K562 (cell line): ENCODE data around the gene AIFM3. TPM values are rescaled to one million over a fixed set of nuclear protein-coding genes. Genes with fewer than 3 reads are reported as not detected.

ENCODE experiments used
- ATAC-seq: fragments of 200-7000 bp; cut with Tn5 transposase; 3 replicates; pipeline ENCODE4 v1.9.1; 2020; ENCODE audit warnings: moderate library complexity
- BruUV-seq: library from RNA; stranded (reverse); fragments of 400-500 nt; replicated peaks from 2 replicates; lab custom pipeline; 2021; lab: Mats Ljungman, UMichigan
- CTCF ChIA-PET: fragments of 300-600 bp; formaldehyde crosslinking; extraction: SDS; loops from one replicate; lab custom pipeline; 2021; ENCODE audit warnings: low intra/inter-chr PET ratio; lab: Yijun Ruan, JAX
- POLR2A ChIA-PET: fragments of 300-600, 350-650 bp; sonication (Branson Sonifier 250); formaldehyde crosslinking; extraction: SDS; loops from one replicate; lab custom pipeline; 2021; ENCODE audit warnings: antibody characterized with exemption, inconsistent platforms; lab: Yijun Ruan, JAX
- DNase-seq, 4 experiments: peaks; one replicate each; pipeline versions ENCODE4 v3.0.0 to v3.0.0-alpha.2; 2011 to 2018; ENCODE audit warnings: low spot score in 3 of 4, mixed read lengths in 3 of 4; ENCODE audit errors: extremely low read depth in 1 of 4
- FAIRE-seq: peaks from 2 replicates; lab custom pipeline; 2011; peaks lifted over from hg19 to GRCh38; lab: Jason Lieb, UNC
- H2AFZ ChIP-seq: 2 replicates; pipeline ENCODE4 v1.6.0; 2011; ENCODE audit warnings: low read depth, low read length, control low read depth, inconsistent platforms
- H3K27ac ChIP-seq: fragments of 200-600 bp; 3 replicates; pipeline ENCODE4 v1.8.0; 2011; ENCODE audit warnings: low read depth, mild to moderate bottlenecking, control low read depth, inconsistent platforms, low read length, moderate library complexity, mixed read lengths; ENCODE audit errors: extremely low read depth
- H3K27me3 ChIP-seq, 2 experiments: fragments of 300-600 bp in 1 of 2; 2 replicates in 1 of 2; 3 replicates in 1 of 2; pipeline versions ENCODE4 v1.6.0 to v1.8.0; 2011; ENCODE audit warnings: inconsistent platforms in 2 of 2, low read length in 2 of 2, mild to moderate bottlenecking in 1 of 2, mixed read lengths in 1 of 2, moderate library complexity in 1 of 2; ENCODE audit not compliant: control insufficient read depth in 2 of 2, insufficient read depth in 2 of 2
- H3K36me3 ChIP-seq: fragments of 300-600 bp; 3 replicates; pipeline ENCODE4 v1.8.0; 2011; ENCODE audit warnings: mild to moderate bottlenecking, low read length, inconsistent platforms; ENCODE audit not compliant: control insufficient read depth, insufficient read depth
- H3K4me1 ChIP-seq, 2 experiments: fragments of 200-600 bp in 1 of 2; replicated peaks in 1 of 2; 2 replicates in 1 of 2; 3 replicates in 1 of 2; pipeline versions ENCODE4 v1.5.1 to v1.8.0; 2011; ENCODE audit warnings: inconsistent platforms in 2 of 2, low read length in 2 of 2, mild to moderate bottlenecking in 1 of 2, mixed read lengths in 1 of 2, moderate library complexity in 1 of 2; ENCODE audit not compliant: control insufficient read depth in 2 of 2, insufficient read depth in 2 of 2
- H3K4me2 ChIP-seq: 2 replicates; pipeline ENCODE4 v1.6.1; 2011; ENCODE audit warnings: low read length, control low read depth, inconsistent platforms, mixed read lengths; ENCODE audit not compliant: insufficient read depth
- H3K4me3 ChIP-seq: fragments of 200-600 bp; sonication (generic), shearing (Covaris generic); 2 replicates; pipeline ENCODE4 v1.5.1; 2016; ENCODE audit warnings: control low read depth, inconsistent platforms
- H3K79me2 ChIP-seq: fragments of 200-600 bp; 3 replicates; pipeline ENCODE4 v1.8.0; 2011; ENCODE audit warnings: low read length, inconsistent platforms; ENCODE audit not compliant: control insufficient read depth, insufficient read depth
- H3K9ac ChIP-seq, 2 experiments: 2 replicates each; pipeline versions ENCODE4 v1.6.0 to v1.6.1; 2011; ENCODE audit warnings: low read depth in 2 of 2, low read length in 2 of 2, control low read depth in 1 of 2, inconsistent platforms in 1 of 2, mild to moderate bottlenecking in 1 of 2, mixed read lengths in 1 of 2; ENCODE audit not compliant: insufficient read depth in 1 of 2
- H3K9me1 ChIP-seq: one replicate; pipeline ENCODE4 v1.6.0; 2011; ENCODE audit warnings: inconsistent platforms, mild to moderate bottlenecking, low read length, moderate library complexity; ENCODE audit not compliant: control insufficient read depth, insufficient read depth
- H3K9me3 ChIP-seq: replicated peaks from 2 replicates; pipeline ENCODE4 v1.5.1; 2011; ENCODE audit warnings: low read depth, low read length, inconsistent platforms; ENCODE audit not compliant: control insufficient read depth, insufficient read depth
- H4K20me1 ChIP-seq: replicated peaks from 2 replicates; pipeline ENCODE4 v1.6.1; 2011; ENCODE audit warnings: low read length, inconsistent platforms, mixed read lengths; ENCODE audit not compliant: control insufficient read depth, insufficient read depth
- CGGBP1 ChIP-seq: fragments of 250-450 bp; sonication (Bioruptor Pico); IDR thresholded peaks from 2 replicates; pipeline ENCODE4 v1.9.0; 2021; ENCODE audit warnings: mild to moderate bottlenecking
- CTBP1 ChIP-seq: fragments of 450-650 bp; IDR thresholded peaks from 2 replicates; pipeline ENCODE4 v1.6.1; 2016; ENCODE audit warnings: borderline replicate concordance
- E2F3 ChIP-seq: fragments of 250-450 bp; sonication (Bioruptor Pico); IDR thresholded peaks from 2 replicates; pipeline ENCODE4 v1.4.0; 2020; ENCODE audit warnings: mild to moderate bottlenecking
- E2F6 ChIP-seq, 2 experiments: IDR thresholded peaks; 2 replicates each; pipeline ENCODE4 v1.6.1; 2011; ENCODE audit warnings: borderline replicate concordance in 1 of 2, control low read depth in 1 of 2, low read depth in 1 of 2, low read length in 1 of 2, mild to moderate bottlenecking in 1 of 2, mixed read lengths in 1 of 2, moderate library complexity in 1 of 2; ENCODE audit not compliant: insufficient read depth in 1 of 2, insufficient read length in 1 of 2, poor library complexity in 1 of 2, severe bottlenecking in 1 of 2; ENCODE audit errors: extremely low read depth in 1 of 2
- EHMT2 ChIP-seq: fragments of 450-650 bp; IDR thresholded peaks from 2 replicates; pipeline ENCODE4 v1.6.1; 2018; ENCODE audit warnings: antibody characterized with exemption
- ESRRB ChIP-seq: fragments of 250-450 bp; sonication (Bioruptor Pico); IDR thresholded peaks from 2 replicates; pipeline ENCODE4 v1.5.0; 2020; ENCODE audit warnings: mild to moderate bottlenecking, moderate library complexity, borderline replicate concordance
- HIVEP1 ChIP-seq: fragments of 250-450 bp; sonication (Bioruptor Pico); IDR thresholded peaks from 2 replicates; pipeline ENCODE4 v1.4.0; 2020; ENCODE audit warnings: mild to moderate bottlenecking
- MNT ChIP-seq, 2 experiments: fragments of 450-650 bp; conservative IDR thresholded peaks; 2 replicates each; pipeline ENCODE4 v1.6.1; 2017; ENCODE audit warnings: mild to moderate bottlenecking in 2 of 2, moderate library complexity in 2 of 2
- MYNN ChIP-seq, 2 experiments: sonication (generic); formaldehyde crosslinking in 1 of 2; IDR thresholded peaks; 2 replicates each; pipeline versions ENCODE4 v1.5.0 to v1.6.1; 2016 to 2020; ENCODE audit warnings: antibody characterized with exemption in 1 of 2, missing genetic modification reagents in 1 of 2
- OTX1 ChIP-seq: fragments of 450-650 bp; formaldehyde crosslinking; IDR thresholded peaks from 2 replicates; pipeline ENCODE4 v1.4.0; 2022; ENCODE audit warnings: mild to moderate bottlenecking
- RBBP5 ChIP-seq: fragments of 200-600 bp; sonication (generic); IDR thresholded peaks from 2 replicates; pipeline ENCODE4 v1.6.1; 2012; ENCODE audit warnings: borderline replicate concordance, mild to moderate bottlenecking, low read length, control low read depth, inconsistent platforms; ENCODE audit not compliant: insufficient read depth, poor library complexity, severe bottlenecking
- RBM14 ChIP-seq: fragments of 200-400 bp; formaldehyde crosslinking; IDR thresholded peaks from 2 replicates; pipeline ENCODE4 v1.6.1; 2018; ENCODE audit warnings: low read depth, mild to moderate bottlenecking, low read length, moderate library complexity, borderline replicate concordance; ENCODE audit not compliant: insufficient read depth
- RUNX1 ChIP-seq: sonication (generic); IDR thresholded peaks from 2 replicates; pipeline ENCODE4 v1.6.1; 2016; ENCODE audit warnings: antibody characterized with exemption, low read depth
- SRF ChIP-seq, 2 experiments: fragments of 250-450, 450-650 bp in 1 of 2; sonication (Bioruptor Pico) in 1 of 2; sonication (generic) in 1 of 2; formaldehyde crosslinking; IDR thresholded peaks; 2 replicates each; pipeline versions ENCODE4 v1.5.0 to v1.5.1; 2020 to 2022; ENCODE audit warnings: mild to moderate bottlenecking in 1 of 2, missing genetic modification reagents in 1 of 2
- ZBTB12 ChIP-seq: fragments of 250-450 bp; sonication (Bioruptor Pico); IDR thresholded peaks from 2 replicates; pipeline ENCODE4 v1.4.0; 2020
- ZBTB26 ChIP-seq: fragments of 450-650 bp; formaldehyde crosslinking; IDR thresholded peaks from 2 replicates; pipeline ENCODE4 v1.4.0; 2022; ENCODE audit warnings: missing genetic modification characterization
- WGBS: fragments of 100-300 bp; shearing (Covaris generic); methylation state at CpG from one replicate; pipeline ENCODE4 v1.1.6; 2016; ENCODE audit warnings: low coverage, mixed read lengths; ENCODE audit not compliant: insufficient coverage; ENCODE audit errors: missing lambda C conversion rate; 5-methylcytosine and 5-hydroxymethylcytosine counted together
- in situ Hi-C: fragments of 300-500 bp; cut with MboI; formaldehyde crosslinking; loops from 4 replicates; pipeline ENCODE4 v1.15.0; 2018; ENCODE audit warnings: inconsistent platforms, mixed read lengths
- intact Hi-C: fragments of 100-400 bp; cut with micrococcal nuclease; formaldehyde crosslinking; loops from 2 replicates; pipeline ENCODE4 v1.14.2; 2022
- polyA plus RNA-seq, 8 experiments: library from polyadenylated mRNA; depleted of rRNA in 4 of 8; stranded (reverse) in 5 of 8; unstranded in 3 of 8; fragments of >200 nt; fragmentation: Nextera tagmentation in 2 of 8; fragmentation: Illumina TruSeq in 1 of 8; extraction: Ambion mirVana in 2 of 8; extraction: Trizol in 1 of 8; gene quantifications; 2 replicates each; pipeline versions ENCODE4 v1.2.1 to v1.2.3, GENCODE V29; 2011 to 2014; ENCODE audit warnings: inconsistent platforms in 1 of 8, missing spikeins in 1 of 8
- total RNA-seq, 7 experiments: library from RNA; depleted of rRNA in 6 of 7; stranded (reverse); fragments of >200 nt in 6 of 7; fragmentation: Illumina TruSeq in 2 of 7; extraction: Trizol in 2 of 7; gene quantifications; 2 replicates each; pipeline versions ENCODE4 v1.2.1 to v1.2.3, GENCODE V29; 2011 to 2021; ENCODE audit warnings: low replicate concordance in 1 of 7

AIFM3 gene
- total and polyA plus RNA-seq, 9 of the 15 experiments (the other 6 are each of a cell fraction or from before 2014, with no cell fraction given), result 0.03 to 0.20 (median 0.07) TPM; not detected in 1

GRCh38 chr22:21003782-21004181 is 36.7 kb downstream of the AIFM3 start:
- H3K4me2 ChIP-seq, result peak overlapping the region; percentile 2; the same call in 1 of the 2 replicates
- H4K20me1 ChIP-seq, result peaks cover 8% of the 10 kb centered on the region; the same call in 1 of the 2 replicates
- intact Hi-C loops (loop anchor here (5.0 kb wide), 4 partner anchors 54 to 496 kb away; partner anchors contain the start of genes MED15, PI4KA and SNAP29), in situ Hi-C loops (no loop called here)
- peak overlapping the region; percentile 9; the same call in 1 of the 3 replicates for H3K27ac ChIP-seq
- no peak overlapping the region for H3K4me3 ChIP-seq
- H2AFZ ChIP-seq, result no peak overlapping the region
- peaks cover 46% of the 10 kb centered on the region for H3K79me2 ChIP-seq
- H3K9me1 ChIP-seq, result no peaks in the 10 kb centered on the region
- ATAC-seq, result no peak
- ChIA-PET CTCF (no interaction called here), POLR2A (interaction anchor here (0.6 to 17.9 kb wide), 14 partner anchors 12 to 139 kb away, joined by 3 to 451 read pairs (median 4); partner anchors contain the start of genes AIFM3, LZTR1 and P2RX6)
- WGBS, result 60% methylated on average over 4 of the region's 4 CpGs
- FAIRE-seq, result no peak
- H3K9me3 ChIP-seq, result no peaks in the 10 kb centered on the region
- H3K36me3 ChIP-seq, result peaks cover 30% of the 10 kb centered on the region
- peak in 2 of 4 experiments; percentile 57 to 67 for DNase-seq
- peak overlapping the region in 1 of 2 experiments; percentile 69; a peak in 1 of 4 replicates for H3K9ac ChIP-seq
- peaks cover 25 to 56% of the 10 kb centered on the region in 2 experiments for H3K4me1 ChIP-seq
- BruUV-seq, result no TSS peak
- H3K27me3 ChIP-seq, result no peaks in the 10 kb centered on the region
- TF ChIP-seq E2F6 (IDR thresholded peaks at IDR 0.05; ENCODE audit: borderline replicate concordance in 1 of 2, extremely low read depth in 1 of 2, insufficient read depth in 1 of 2, insufficient read length in 1 of 2, low read depth in 1 of 2, low read length in 1 of 2, poor library complexity in 1 of 2, severe bottlenecking in 1 of 2) (no peak), CTBP1 (no peak), CGGBP1 (no peak), RUNX1 (no peak), ESRRB (CRISPR knock-in tag) (no peak), ZBTB26 (CRISPR knock-in tag) (0 out of 2 replicates have a peak, but pooled peaks have one; percentile 9), OTX1 (CRISPR knock-in tag) (0 out of 2 replicates have a peak, but pooled peaks have one; percentile 50), ZBTB12 (CRISPR knock-in tag) (no peak), EHMT2 (no peak), HIVEP1 (CRISPR knock-in tag) (no peak), RBM14 (no peak), E2F3 (CRISPR knock-in tag) (0 out of 2 replicates have a peak, but pooled peaks have one; percentile 14), RBBP5 (peak; percentile 29), MNT (conservative IDR thresholded peaks at IDR 0.05) (no peak), MYNN (IDR thresholded peaks at IDR 0.05) (no peak), MYNN (CRISPR knock-in tag; IDR thresholded peaks at IDR 0.05) (no peak), SRF (CRISPR knock-in tag; IDR thresholded peaks at IDR 0.05) (peak in 1 of 2 experiments; percentile 64; a peak in 1 of 4 replicates)
